ENCODE measurements around the gene PCBP2. TPM values are rescaled to one million over a fixed set of nuclear protein-coding genes. Genes with fewer than 3 reads are reported as not detected.

The PCBP2 gene
- total and polyA plus RNA-seq, 10 of the 15 experiments (the other 5 are each of a cell fraction or from before 2014, with no cell fraction given), result 109 to 803 (median 327) TPM

DNA sequence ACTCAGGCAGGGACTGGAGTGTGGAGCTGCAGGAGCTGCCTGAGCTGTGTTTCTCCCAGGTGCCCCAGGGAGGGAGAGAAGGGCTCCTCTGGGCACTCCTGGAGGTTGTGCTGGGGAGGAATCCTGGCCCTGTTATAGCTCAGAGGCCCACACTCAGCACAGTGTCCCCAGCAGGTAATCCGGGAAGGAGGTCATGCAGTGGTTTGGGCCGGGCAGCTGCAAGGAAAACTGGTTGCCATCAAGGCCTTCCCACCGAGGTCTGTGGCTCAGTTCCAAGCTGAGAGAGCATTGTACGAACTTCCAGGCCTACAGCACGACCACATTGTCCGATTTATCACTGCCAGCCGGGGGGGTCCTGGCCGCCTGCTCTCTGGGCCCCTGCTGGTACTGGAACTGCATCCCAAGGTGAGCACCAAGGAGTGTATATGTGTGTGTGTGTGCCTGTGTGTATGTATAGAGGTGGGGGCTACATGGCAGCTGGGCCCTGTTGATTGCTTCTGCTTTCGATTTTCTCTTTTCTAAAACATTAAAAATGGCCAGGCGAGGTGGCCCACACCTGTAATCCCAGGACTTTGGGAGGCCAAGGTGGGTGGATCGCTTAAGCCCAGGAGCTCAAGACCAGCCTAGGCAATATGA, 26.3 kb upstream of the PCBP2 start:
- Histone ChIP-seq H2AFZ (ENCODE audit: control insufficient read depth, low read depth, low read length) (no peak overlapping the region), H3K36me3 (ENCODE audit: control insufficient read depth in 2 of 2, insufficient read depth in 2 of 2, low read length in 1 of 2) (no peaks in the 10 kb centered on the region), H3K9ac (ENCODE audit: control insufficient read depth, insufficient read depth, low read length) (no peak overlapping the region), H3K27ac (ENCODE audit: control insufficient read depth, insufficient read depth) (no peak overlapping the region), H3K4me3 (no peak overlapping the region), H3K4me2 (ENCODE audit: control insufficient read depth, insufficient read depth) (no peak overlapping the region), H3K4me1 (ENCODE audit: control insufficient read depth, insufficient read depth, low read length) (peaks cover 4% of the 10 kb centered on the region; the same call in 1 of the 2 replicates), H3K27me3 (replicated peaks in 1 of 2; ENCODE audit: control insufficient read depth in 2 of 2, insufficient read depth in 2 of 2, low read length in 1 of 2) (no peaks in the 10 kb centered on the region), H3K79me2 (ENCODE audit: control insufficient read depth, insufficient read depth, low read length) (no peaks in the 10 kb centered on the region), H4K20me1 (ENCODE audit: control insufficient read depth, insufficient read depth) (no peaks in the 10 kb centered on the region), H3K9me3 (replicated peaks; ENCODE audit: control insufficient read depth, insufficient read depth, low read length) (no peaks in the 10 kb centered on the region)
- ChIA-PET CTCF (interaction anchor here (0.9 to 10.1 kb wide), 6 partner anchors 38 to 101 kb away, joined by 3 to 225 read pairs (median 4); partner anchors contain the start of gene AAAS), POLR2A (interaction anchor here (0.5 to 1.2 kb wide), 5 partner anchors 15 to 125 kb away, joined by 3 to 5 read pairs (median 5); no protein-coding TSS in a partner anchor), SMC1A (ENCODE audit: uncharacterized antibody, unreplicated experiment) (interaction anchor here (0.9 to 7.7 kb wide), 3 partner anchors 16 to 73 kb away, joined by 3 to 164 read pairs (median 4); partner anchors contain the start of gene PRR13), RAD21 (ENCODE audit: unreplicated experiment) (interaction anchor here (1.1 to 3.0 kb wide), 3 partner anchors 44 to 73 kb away, joined by 3 to 28 read pairs (median 7); no protein-coding TSS in a partner anchor)
- intact Hi-C loops (cut with micrococcal nuclease; ENCODE audit: unreplicated experiment), result no loop called here
- TF ChIP-seq, protein P1, sequence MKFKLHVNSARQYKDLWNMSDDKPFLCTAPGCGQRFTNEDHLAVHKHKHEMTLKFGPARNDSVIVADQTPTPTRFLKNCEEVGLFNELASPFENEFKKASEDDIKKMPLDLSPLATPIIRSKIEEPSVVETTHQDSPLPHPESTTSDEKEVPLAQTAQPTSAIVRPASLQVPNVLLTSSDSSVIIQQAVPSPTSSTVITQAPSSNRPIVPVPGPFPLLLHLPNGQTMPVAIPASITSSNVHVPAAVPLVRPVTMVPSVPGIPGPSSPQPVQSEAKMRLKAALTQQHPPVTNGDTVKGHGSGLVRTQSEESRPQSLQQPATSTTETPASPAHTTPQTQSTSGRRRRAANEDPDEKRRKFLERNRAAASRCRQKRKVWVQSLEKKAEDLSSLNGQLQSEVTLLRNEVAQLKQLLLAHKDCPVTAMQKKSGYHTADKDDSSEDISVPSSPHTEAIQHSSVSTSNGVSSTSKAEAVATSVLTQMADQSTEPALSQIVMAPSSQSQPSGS (IDR thresholded peaks at IDR 0.05; ENCODE audit: low read length), result no peak
- no peak for TF ChIP-seq ZNF384 (IDR thresholded peaks at IDR 0.05; ENCODE audit: borderline replicate concordance, low read depth, low read length)
- TF ChIP-seq NR2F1 (conservative IDR thresholded peaks at IDR 0.05), result no peak
- no peak for TF ChIP-seq ZSCAN29 (IDR thresholded peaks at IDR 0.05)
- no peak for TF ChIP-seq POLR2AphosphoS2 (IDR thresholded peaks at IDR 0.05; ENCODE audit: low read depth, low read length)
- TF ChIP-seq POLR2A (IDR thresholded peaks at IDR 0.05; ENCODE audit: low read depth, low read length), result no peak
- no peak for TF ChIP-seq TCF12 (IDR thresholded peaks at IDR 0.05; ENCODE audit: low read depth, low read length)
- TF ChIP-seq CREB1 (IDR thresholded peaks at IDR 0.05; ENCODE audit: low read depth), result no peak
- TF ChIP-seq RB1 (IDR thresholded peaks at IDR 0.05; ENCODE audit: borderline replicate concordance), result no peak
- TF ChIP-seq CEBPB (IDR thresholded peaks at IDR 0.05; ENCODE audit: borderline replicate concordance in 1 of 2, low read depth in 2 of 2, low read length in 2 of 2), result no peak
- no peak for TF ChIP-seq SIX5 (IDR thresholded peaks at IDR 0.05; ENCODE audit: low read depth, low read length, severe bottlenecking)
- TF ChIP-seq BMI1 (IDR thresholded peaks at IDR 0.05; ENCODE audit: borderline replicate concordance), result no peak
- no peak for TF ChIP-seq SUPT20H (IDR thresholded peaks at IDR 0.05; ENCODE audit: borderline replicate concordance, control insufficient read depth, low read depth, low read length)
- no peak for TF ChIP-seq LARP7 (IDR thresholded peaks at IDR 0.05)
- TF ChIP-seq, protein P2, sequence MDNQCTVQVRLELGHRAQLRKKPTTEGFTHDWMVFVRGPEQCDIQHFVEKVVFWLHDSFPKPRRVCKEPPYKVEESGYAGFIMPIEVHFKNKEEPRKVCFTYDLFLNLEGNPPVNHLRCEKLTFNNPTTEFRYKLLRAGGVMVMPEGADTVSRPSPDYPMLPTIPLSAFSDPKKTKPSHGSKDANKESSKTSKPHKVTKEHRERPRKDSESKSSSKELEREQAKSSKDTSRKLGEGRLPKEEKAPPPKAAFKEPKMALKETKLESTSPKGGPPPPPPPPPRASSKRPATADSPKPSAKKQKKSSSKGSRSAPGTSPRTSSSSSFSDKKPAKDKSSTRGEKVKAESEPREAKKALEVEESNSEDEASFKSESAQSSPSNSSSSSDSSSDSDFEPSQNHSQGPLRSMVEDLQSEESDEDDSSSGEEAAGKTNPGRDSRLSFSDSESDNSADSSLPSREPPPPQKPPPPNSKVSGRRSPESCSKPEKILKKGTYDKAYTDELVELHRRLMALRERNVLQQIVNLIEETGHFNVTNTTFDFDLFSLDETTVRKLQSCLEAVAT (IDR thresholded peaks at IDR 0.05), result no peak
- TF ChIP-seq RAD51 (IDR thresholded peaks at IDR 0.05), result no peak
- TF ChIP-seq, protein P3, sequence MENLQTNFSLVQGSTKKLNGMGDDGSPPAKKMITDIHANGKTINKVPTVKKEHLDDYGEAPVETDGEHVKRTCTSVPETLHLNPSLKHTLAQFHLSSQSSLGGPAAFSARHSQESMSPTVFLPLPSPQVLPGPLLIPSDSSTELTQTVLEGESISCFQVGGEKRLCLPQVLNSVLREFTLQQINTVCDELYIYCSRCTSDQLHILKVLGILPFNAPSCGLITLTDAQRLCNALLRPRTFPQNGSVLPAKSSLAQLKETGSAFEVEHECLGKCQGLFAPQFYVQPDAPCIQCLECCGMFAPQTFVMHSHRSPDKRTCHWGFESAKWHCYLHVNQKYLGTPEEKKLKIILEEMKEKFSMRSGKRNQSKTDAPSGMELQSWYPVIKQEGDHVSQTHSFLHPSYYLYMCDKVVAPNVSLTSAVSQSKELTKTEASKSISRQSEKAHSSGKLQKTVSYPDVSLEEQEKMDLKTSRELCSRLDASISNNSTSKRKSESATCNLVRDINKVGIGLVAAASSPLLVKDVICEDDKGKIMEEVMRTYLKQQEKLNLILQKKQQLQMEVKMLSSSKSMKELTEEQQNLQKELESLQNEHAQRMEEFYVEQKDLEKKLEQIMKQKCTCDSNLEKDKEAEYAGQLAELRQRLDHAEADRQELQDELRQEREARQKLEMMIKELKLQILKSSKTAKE (IDR thresholded peaks at IDR 0.05; ENCODE audit: low read depth, poor library complexity, severe bottlenecking), result no peak
- TF ChIP-seq TARDBP (IDR thresholded peaks at IDR 0.05; ENCODE audit: borderline replicate concordance), result no peak
- WGBS (ENCODE audit: insufficient coverage, insufficient replicate concordance, low lambda C conversion rate, missing lambda C conversion rate), result 55% methylated on average over 11 of the region's 11 CpGs
- no TSS peak for BruUV-seq (replicated peaks)
- in situ Hi-C loops (cut with MboI), result no loop called here
- FAIRE-seq (no peak), ATAC-seq (no peak), DNase-seq (ENCODE audit: low read depth, low spot score) (no peak)

All from GM12878 (cell line).